HG02571 (cell line): ENCODE measurements around the gene FOXR1.

Experiments used
- ATAC-seq: cut with Tn5 transposase; IDR thresholded peaks from one replicate; pipeline ENCODE4 v1.9.1; 2021; ENCODE audit warnings: mild to moderate bottlenecking, moderate library complexity; ENCODE audit not compliant: unreplicated experiment

The FOXR1 gene

DNA sequence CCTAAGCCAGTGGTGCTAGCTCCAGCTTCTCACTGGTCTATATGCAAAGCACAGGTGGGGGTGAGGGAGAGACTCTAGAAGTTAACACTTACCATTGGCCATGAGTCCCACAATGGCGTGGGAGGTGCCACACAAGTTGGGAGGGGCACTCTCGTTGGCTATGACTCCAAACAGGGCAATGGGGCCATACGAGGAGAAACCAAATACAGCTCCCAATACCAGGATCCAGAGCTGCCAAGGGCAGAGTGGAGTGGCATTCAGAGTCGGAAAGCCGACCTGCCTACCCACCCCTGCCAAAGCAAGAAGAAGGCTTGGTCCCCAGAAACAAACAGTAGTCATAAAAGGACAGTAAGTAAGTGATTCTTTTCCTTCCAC, 53.5 kb downstream of the FOXR1 start:
- no peak for ATAC-seq

- no peak for ATAC-seq
These were observed 54.0 kb downstream of the FOXR1 start for GRCh38 chr11:119025541-119025940.

GRCh38 chr11:119025978-119026766, 54.6 kb downstream of the FOXR1 start:
- no peak for ATAC-seq

DNA sequence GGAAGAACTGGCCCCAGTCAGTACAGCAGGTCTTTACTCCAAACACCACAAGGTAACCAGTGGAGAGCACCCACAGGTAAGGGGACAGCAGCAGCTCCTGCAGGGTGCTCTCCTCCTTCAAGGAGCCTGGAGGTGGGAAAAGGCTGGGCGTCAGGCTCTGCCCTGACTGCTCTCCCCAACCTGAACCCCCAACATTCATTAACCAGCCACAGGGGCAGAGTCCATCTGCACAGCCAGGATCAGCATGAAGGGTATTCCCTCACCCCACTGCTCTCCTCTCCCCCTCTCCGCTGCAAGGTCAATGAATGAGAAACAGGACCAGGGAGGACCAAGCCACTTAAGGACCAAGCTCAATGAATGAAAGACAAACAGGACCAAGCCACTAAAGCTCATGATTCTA, 55.4 kb downstream of the FOXR1 start:
- no peak for ATAC-seq

- ATAC-seq: no peak
These were observed 56.2 kb downstream of the FOXR1 start for GRCh38 chr11:119027561-119028345.

GRCh38 chr11:119028346-119029068, 56.9 kb downstream of the FOXR1 start:
- no peak for ATAC-seq

- ATAC-seq: no peak
These were observed 57.4 kb downstream of the FOXR1 start for GRCh38 chr11:119029069-119029339.

DNA sequence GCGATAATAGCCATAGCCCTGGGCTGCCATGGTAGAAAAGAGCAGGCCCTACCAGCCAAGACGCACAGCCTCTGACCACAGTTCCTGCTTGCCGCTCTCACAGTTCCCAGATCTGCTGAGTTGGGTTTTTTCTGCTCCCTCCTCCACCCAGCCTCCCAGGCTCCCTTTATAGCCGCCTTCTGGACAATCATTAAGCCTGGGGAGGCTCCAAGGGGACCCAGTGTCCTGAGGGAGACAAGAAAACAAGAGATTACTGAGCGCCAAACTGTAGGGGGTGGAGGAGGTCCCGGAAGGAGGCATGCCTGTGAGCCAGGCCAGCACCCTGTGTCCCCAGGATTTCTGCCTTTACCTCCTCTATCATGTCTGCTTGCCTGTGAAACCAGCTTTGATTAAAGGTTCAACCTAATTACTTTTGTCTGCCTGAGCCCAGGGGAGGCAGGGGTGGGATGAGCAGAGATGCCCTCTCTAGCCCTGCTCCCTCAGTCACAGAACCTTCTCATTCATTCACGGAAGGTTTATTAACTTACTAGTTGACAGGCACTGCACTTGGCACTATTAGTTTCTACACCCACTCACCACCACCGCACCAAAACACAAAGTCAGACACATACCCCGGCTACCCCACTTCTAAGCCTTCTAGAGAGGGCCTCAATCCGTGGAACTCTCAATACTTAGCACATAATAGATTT, 57.9 kb downstream of the FOXR1 start:
- peak; percentile 16 for ATAC-seq

DNA sequence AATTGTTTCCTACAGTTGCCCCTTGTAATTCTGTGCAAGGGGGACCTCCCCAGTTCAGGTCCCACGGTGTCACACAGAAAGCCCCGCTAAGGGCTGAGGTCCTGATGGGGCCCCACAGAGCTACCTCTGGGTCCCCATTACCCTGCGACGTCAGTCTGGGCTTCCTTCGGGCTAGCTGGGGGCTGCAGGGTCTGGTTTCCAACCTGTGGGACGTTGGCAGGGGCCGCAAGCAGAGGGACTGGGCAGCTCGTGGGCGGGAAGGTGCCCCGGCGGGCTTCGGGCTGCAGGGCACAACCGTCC, 58.4 kb downstream of the FOXR1 start:
- peak; percentile 12 for ATAC-seq

DNA sequence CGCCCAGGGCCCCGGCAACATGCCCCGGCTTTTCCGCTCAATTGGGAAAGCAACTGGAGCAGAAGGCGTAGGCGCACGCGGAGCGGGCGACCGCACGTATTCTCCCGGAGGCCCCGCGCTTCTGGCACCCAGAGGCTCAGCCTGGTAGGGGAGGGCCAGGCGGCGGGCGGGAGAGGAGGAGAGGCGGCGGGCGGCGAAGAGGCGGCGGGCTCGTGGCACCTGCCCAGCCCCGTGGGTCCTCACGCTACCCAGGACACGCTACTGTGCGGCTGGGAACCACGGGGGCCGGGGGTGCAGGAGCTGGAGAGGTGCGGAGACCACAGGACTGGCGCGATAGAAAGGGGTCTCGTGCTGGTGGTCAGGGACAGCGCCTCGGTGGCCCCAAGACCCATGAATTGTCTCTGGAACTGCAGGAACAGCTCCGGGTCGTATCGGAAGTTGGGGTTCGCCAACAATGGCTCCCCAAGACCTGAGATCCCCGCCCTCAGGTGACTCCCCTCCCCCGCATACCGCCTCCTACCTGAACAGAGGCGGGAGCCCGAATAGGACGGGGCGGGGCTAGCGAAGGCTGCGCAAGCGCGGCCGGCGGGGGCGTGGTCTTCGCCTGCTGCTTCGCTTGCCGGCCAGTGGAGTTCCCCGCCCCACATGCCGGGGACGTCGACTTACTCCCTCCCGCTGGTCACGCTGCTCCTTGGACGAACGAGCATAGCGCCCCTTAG, 58.9 kb downstream of the FOXR1 start, which contains the start of gene SLC37A4:
Gene SLC37A4 (minus strand): TSS at position 549 of the 719 bp plus-strand sequence.
- ATAC-seq: peak; percentile 83
